Measurements from ENCODE around the gene NT5C1A. TPM values are rescaled to one million over a fixed set of nuclear protein-coding genes. Genes with fewer than 3 reads are reported as not detected.

The NT5C1A gene
- total RNA-seq, 1 donor from 2014 or later: not detected

GRCh38 chr1:39652554-39652953, 19.4 kb downstream of the NT5C1A start:
- Mint-ChIP-seq H3K27me3 (ENCODE audit: unreplicated experiment) (peaks cover 9% of the 10 kb centered on the region), H3K27ac (ENCODE audit: unreplicated experiment) (no peak overlapping the region), H3K4me3 (ENCODE audit: unreplicated experiment) (no peak overlapping the region), H3K36me3 (ENCODE audit: low read depth, unreplicated experiment) (no peaks in the 10 kb centered on the region), H3K4me1 (ENCODE audit: unreplicated experiment) (no peaks in the 10 kb centered on the region), H3K9me3 (ENCODE audit: unreplicated experiment) (no peaks in the 10 kb centered on the region)
- TF ChIP-seq, protein P1, sequence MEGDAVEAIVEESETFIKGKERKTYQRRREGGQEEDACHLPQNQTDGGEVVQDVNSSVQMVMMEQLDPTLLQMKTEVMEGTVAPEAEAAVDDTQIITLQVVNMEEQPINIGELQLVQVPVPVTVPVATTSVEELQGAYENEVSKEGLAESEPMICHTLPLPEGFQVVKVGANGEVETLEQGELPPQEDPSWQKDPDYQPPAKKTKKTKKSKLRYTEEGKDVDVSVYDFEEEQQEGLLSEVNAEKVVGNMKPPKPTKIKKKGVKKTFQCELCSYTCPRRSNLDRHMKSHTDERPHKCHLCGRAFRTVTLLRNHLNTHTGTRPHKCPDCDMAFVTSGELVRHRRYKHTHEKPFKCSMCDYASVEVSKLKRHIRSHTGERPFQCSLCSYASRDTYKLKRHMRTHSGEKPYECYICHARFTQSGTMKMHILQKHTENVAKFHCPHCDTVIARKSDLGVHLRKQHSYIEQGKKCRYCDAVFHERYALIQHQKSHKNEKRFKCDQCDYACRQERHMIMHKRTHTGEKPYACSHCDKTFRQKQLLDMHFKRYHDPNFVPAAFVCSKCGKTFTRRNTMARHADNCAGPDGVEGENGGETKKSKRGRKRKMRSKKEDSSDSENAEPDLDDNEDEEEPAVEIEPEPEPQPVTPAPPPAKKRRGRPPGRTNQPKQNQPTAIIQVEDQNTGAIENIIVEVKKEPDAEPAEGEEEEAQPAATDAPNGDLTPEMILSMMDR (IDR thresholded peaks at IDR 0.05; ENCODE audit: unreplicated experiment): no peak
- no peak for DNase-seq (ENCODE audit: low spot score)

DNA sequence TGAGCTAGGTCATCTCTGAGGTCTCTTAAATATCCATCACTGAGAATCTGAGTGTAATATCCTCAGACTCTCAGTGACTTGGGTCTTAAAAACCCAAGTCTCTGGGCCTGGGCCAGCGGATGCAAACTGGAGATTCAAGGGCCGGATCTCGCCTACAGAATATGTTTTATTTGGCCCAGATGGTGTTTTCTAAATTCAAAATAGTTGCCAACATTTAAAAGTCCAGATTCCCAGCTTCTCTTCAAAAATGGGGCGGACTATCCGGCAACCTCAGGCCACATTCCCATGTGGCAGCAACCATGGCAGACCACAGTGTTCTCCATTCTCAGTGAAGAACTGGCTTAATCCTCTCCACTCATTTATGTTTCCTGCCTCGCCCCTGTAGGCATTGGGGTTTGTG, 19.8 kb downstream of the NT5C1A start:
- no peak overlapping the region for H3K4me3 Mint-ChIP-seq (ENCODE audit: unreplicated experiment)
- H3K9me3 Mint-ChIP-seq (ENCODE audit: unreplicated experiment): no peaks in the 10 kb centered on the region
- no peak overlapping the region for H3K27ac Mint-ChIP-seq (ENCODE audit: unreplicated experiment)
- no peaks in the 10 kb centered on the region for H3K36me3 Mint-ChIP-seq (ENCODE audit: low read depth, unreplicated experiment)
- TF ChIP-seq, protein P1 (IDR thresholded peaks at IDR 0.05; ENCODE audit: unreplicated experiment): no peak
- no peaks in the 10 kb centered on the region for H3K4me1 Mint-ChIP-seq (ENCODE audit: unreplicated experiment)
- H3K27me3 Mint-ChIP-seq (ENCODE audit: unreplicated experiment): peaks cover 9% of the 10 kb centered on the region
- DNase-seq (ENCODE audit: low spot score): no peak

GRCh38 chr1:39650431-39650830, 21.5 kb downstream of the NT5C1A start:
- Mint-ChIP-seq H3K27me3 (ENCODE audit: unreplicated experiment) (peaks cover 9% of the 10 kb centered on the region), H3K36me3 (ENCODE audit: low read depth, unreplicated experiment) (no peaks in the 10 kb centered on the region), H3K27ac (ENCODE audit: unreplicated experiment) (no peak overlapping the region), H3K9me3 (ENCODE audit: unreplicated experiment) (no peaks in the 10 kb centered on the region), H3K4me3 (ENCODE audit: unreplicated experiment) (no peak overlapping the region), H3K4me1 (ENCODE audit: unreplicated experiment) (no peaks in the 10 kb centered on the region)
- TF ChIP-seq, protein P1 (IDR thresholded peaks at IDR 0.05; ENCODE audit: unreplicated experiment): no peak
- DNase-seq (ENCODE audit: low spot score): no peak

- no peak for DNase-seq (ENCODE audit: low spot score)
- TF ChIP-seq, protein P1 (IDR thresholded peaks at IDR 0.05; ENCODE audit: unreplicated experiment): no peak
- Mint-ChIP-seq H3K9me3 (ENCODE audit: unreplicated experiment) (no peaks in the 10 kb centered on the region), H3K36me3 (ENCODE audit: low read depth, unreplicated experiment) (no peaks in the 10 kb centered on the region), H3K27ac (ENCODE audit: unreplicated experiment) (no peak overlapping the region), H3K27me3 (ENCODE audit: unreplicated experiment) (peaks cover 12% of the 10 kb centered on the region), H3K4me3 (ENCODE audit: unreplicated experiment) (no peak overlapping the region), H3K4me1 (ENCODE audit: unreplicated experiment) (no peaks in the 10 kb centered on the region)
Observed at GRCh38 chr1:39649636-39650185, 22.2 kb downstream of the NT5C1A start.

DNA sequence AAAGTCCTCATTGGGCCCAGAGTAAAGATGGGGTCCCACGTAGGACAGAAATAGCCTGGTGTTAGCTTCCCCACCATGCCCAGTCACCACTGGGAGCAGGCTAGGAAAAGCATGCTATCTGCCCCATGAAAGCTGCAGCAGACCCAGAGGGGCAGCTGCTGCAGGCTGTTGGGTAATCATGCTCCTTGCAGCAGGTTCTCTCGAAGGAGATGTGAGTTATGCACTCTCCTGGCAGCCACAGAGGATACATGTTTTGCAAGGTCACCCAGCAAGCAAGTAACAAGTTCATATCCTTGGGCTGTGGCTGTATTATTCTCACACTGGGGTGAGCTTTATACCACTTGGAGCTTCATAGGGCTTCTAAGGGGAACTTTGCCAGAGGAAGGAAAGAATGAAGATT, 23.4 kb downstream of the NT5C1A start:
- Mint-ChIP-seq H3K4me3 (ENCODE audit: unreplicated experiment) (no peak overlapping the region), H3K27me3 (ENCODE audit: unreplicated experiment) (peaks cover 14% of the 10 kb centered on the region), H3K4me1 (ENCODE audit: unreplicated experiment) (peaks cover 5% of the 10 kb centered on the region)

More for the DNA sequence above, 23.4 kb downstream of the NT5C1A start:
- no peak for DNase-seq (ENCODE audit: low spot score)
- Mint-ChIP-seq H3K27ac (ENCODE audit: unreplicated experiment) (no peak overlapping the region), H3K36me3 (ENCODE audit: low read depth, unreplicated experiment) (no peaks in the 10 kb centered on the region), H3K9me3 (ENCODE audit: unreplicated experiment) (no peaks in the 10 kb centered on the region)
- TF ChIP-seq, protein P1 (IDR thresholded peaks at IDR 0.05; ENCODE audit: unreplicated experiment): no peak

All from endothelial cell (in vitro differentiated cells).